ENCODE measurements around the gene DUSP22.

The DUSP22 gene

DNA sequence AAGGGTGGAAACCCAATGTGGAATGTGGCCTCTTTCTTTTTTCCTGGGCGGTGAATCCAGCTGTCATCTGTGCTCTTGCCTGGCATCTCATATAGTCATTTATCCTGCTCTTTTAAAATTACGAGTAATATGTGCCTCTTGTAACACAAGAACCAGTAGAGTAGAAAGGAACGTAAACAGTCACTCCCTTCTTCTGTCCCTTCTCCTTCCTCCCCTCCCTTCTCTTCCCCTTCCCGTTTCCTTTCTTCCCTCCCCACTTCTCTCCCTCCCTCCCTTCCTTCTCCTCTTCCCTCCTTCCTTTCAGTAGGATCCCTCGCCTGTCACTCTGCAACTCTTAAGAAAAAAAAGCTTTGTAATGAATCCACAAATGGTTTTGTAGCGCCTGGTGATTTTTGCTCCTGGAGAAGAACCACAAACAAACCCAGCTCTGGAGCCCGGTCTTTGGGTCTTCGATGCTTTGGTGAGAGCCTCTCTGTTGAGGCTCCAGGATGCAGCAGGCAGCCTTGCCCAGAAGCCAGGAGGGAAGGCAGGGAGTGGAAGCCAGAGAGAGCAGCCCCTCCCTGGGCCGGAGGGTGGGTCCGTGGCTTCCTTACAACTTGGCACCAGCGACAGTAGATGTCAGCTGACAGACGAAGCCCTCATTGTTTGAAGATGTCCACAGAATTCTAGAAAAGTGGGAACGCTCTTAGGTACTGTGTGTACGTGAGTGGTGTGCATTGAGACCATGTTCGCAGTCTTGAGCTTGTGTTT lies 15.0 kb downstream of the DUSP22 start:
- peak in 3 of 10 donors; percentile 27 to 91 (median 48) for DNase-seq
- intact Hi-C loops (cut with DNase I): no loop called here

GRCh38 chr6:307874-308273 lies 15.6 kb downstream of the DUSP22 start:
- peak in 1 of 10 donors; percentile 11 for DNase-seq
- intact Hi-C loops (cut with DNase I): no loop called here

DNA sequence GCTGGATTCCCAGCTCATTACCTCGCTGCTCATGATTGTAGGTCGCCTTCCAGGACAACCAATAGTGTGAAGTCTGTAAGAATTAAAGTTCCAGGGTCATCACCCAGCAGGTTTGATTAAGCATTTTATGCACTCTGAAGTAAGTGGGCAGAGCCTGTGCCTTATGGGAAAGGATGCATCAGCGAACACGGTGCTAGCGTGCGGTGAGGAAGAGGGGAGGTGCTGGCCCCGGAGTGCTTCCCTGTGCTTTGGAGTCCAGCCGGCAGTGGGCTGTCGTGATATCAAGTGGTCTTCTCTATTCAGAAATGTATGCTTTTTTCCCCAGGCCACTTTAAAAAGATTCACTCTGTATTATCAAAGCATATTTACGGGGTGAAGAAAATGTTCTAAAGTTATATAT lies 16.0 kb downstream of the DUSP22 start:
- intact Hi-C loops (cut with DNase I): no loop called here
- peak in 1 of 10 donors; percentile 14 for DNase-seq

DNA sequence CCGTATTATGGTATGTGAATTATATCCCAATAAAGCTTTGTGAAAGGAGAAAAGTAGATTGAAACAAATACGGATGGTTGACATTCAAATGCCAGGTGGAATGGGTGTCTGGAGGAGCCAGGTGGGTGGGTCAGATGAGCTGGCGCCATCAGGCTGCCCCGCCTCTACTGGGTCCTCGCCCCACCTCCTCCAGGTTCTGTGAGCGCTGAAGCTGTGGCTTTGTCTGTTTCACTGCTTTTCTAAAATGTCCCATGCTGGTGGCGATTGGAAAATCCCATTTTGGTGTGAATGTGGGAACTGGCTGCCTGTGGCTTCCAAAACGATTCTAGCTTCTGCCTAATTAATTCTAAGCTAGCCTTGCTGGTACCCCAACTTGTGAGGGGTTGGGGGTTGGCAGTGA lies 16.5 kb downstream of the DUSP22 start:
- DNase-seq: peak in 1 of 10 donors; percentile 14
- intact Hi-C loops (cut with DNase I): no loop called here

DNA sequence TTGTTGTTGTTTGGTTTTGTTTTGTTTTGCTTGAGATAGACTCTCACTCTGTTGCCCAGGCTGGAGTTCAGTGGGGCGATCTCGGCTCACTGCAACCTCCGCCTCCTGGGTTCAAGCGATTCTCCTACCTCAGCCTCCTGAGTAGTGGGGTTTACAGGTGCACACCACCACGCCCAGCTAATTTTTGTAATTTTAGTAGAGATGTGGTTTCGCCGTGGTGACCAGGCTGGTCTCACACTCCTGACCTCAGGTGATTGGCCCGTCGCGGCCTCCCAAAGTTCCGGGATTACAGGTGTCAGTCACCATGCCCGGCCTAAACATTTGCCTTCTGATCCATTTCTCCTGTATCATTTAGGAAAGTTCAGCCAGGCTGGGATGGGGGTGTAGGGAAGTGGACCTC lies 17.7 kb downstream of the DUSP22 start:
- intact Hi-C loops (cut with DNase I): no loop called here
- no peak for DNase-seq

DNA sequence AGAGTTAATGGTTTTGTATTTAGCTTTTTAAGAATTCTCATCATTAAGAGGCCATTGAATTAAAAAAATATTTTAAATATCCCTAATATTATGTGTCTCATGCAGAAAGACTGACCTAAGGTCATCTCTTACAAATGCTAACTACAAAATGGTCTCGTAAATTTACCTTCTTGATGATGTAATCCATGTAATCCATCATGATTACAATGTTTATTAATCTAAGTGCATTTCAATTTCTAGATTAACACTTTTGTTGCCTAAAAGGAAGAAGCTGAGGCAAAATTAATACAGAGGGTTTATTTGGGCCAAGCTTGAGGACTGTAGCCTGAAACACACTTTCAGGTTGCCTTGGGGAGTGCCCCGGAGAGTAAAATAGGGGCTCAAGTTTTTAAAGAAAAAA lies 18.4 kb downstream of the DUSP22 start:
- intact Hi-C loops (cut with DNase I): no loop called here
- no peak for DNase-seq

GRCh38 chr6:311679-312220 lies 19.5 kb downstream of the DUSP22 start:
- intact Hi-C loops (cut with DNase I): no loop called here
- peak in 2 of 10 donors; percentile 14 to 43 for DNase-seq

DNA sequence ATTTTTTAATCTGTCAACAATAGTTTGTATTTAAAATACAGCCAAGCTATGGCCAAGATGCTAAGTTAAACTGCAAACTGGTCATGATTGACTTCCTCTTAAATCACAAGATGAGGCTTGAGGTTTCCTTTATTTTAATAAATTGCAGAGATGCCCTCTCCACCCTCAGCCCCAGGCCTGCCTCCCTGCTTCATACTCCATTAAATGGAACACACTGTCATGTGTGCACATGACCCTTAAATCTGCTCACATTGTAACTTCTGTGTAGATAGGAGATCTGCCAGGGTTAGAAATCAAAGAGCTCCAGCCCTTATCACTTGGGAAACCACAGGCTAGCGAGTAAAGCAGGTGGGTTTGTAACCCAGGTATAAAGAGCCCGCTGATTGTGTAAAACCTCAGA lies 20.8 kb downstream of the DUSP22 start:
- intact Hi-C loops (cut with DNase I): no loop called here

GRCh38 chr6:313917-314316 lies 21.6 kb downstream of the DUSP22 start:
- DNase-seq: peak in 3 of 10 donors; percentile 12 to 79 (median 73)
- intact Hi-C loops (cut with DNase I): no loop called here

More for the DNA sequence above, 20.8 kb downstream of the DUSP22 start:
- DNase-seq: peak in 2 of 10 donors; percentile 9 to 18

DNA sequence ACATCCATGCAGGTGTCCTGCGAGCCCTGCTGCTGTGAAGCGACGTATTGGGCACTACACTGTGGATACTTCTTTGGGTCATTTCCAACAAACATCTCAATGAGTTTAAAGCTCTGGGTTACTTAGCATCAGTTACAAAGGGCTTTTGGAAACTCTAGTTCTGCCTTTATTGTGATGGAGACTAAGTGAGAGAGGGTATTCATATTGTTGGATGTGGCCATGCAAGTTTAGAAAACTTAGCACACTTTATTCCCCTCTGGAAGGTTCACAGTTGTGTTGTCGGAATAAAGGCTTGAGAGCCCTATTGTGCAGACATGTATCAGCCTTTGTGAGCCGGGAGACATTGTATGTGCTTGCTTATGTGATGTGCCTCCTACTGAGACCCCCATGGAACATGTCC lies 22.1 kb downstream of the DUSP22 start:
- DNase-seq: peak in 3 of 10 donors; percentile 6 to 29 (median 7)
- intact Hi-C loops (cut with DNase I): no loop called here

DNA sequence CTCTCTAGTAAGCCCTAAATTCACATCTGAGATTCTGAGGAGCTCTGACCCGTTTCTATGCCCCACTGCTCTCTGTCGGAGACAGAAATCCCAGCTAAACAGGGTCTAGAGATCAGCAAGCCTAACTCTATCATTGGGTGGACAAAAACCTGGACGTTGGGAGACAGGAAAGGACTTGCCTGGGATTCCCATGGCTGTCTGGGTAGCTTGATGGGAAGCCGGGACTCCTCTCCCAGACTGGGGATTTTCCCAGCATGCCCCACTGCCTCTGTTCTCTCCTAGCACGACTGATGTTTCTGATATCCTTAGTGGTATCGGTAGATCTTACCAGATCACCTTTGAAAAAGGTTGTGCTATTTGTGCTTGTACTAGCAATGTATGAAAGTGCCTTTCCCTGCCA lies 22.9 kb downstream of the DUSP22 start:
- no peak for DNase-seq
- intact Hi-C loops (cut with DNase I): no loop called here

DNA sequence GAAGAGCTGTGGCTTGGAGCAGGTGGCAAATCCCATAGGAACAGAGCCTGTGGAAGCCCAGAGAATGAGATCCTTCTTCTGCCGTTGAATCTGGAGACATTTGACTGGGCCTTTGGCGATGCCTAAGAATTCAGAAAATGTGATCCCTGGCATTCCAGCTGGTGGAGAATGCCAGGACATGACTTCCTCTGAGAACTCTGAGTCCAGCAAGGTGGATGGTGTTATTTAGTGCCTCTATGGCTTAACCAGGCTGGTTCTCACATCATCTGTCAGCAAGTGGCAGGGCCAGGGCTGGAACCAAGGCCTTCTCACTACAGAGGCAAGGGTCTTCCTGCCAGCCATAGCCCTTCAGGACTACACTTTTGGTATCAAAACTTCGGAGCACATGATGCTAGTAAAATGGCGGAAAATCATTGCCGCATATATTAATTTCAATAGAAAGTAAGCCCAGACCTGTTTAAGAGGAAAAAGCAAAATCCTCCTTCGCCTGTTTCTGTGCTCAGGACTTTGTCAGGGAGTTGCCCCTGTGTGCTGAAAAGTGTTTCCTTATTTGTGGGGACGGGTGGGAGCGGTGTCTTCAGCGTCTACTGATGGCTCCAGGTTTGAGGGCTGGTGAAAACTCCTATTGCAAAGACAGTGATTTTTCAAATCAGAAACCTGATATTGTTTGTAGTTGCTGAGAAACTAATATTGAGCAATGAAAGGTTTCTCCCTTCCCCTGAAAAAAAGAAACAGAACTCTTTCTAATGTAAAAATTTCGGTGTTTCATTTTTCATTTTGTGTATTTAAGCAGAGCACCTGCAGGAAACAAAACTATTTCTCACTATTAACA lies 23.9 kb downstream of the DUSP22 start:
- DNase-seq: no peak
- intact Hi-C loops (cut with DNase I): no loop called here

DNA sequence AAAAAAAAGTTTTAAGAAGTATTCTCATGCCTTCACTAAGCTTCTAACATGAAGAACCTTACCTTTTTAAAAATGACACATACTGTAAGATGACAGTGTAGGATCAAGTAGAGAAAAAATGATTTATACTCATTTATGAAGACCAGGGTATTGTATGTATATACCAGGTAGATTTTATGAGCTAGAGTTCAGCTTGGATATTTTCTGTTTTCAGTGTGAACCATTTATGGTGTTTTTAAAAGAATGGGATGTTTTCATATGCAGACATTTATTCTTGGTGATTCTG lies 24.4 kb downstream of the DUSP22 start:
- intact Hi-C loops (cut with DNase I): no loop called here

GRCh38 chr6:317060-317447 lies 24.8 kb downstream of the DUSP22 start:
- intact Hi-C loops (cut with DNase I): no loop called here
- DNase-seq: peak in 1 of 10 donors; percentile 6

More for the DNA sequence above, 24.4 kb downstream of the DUSP22 start:
- DNase-seq: no peak

DNA sequence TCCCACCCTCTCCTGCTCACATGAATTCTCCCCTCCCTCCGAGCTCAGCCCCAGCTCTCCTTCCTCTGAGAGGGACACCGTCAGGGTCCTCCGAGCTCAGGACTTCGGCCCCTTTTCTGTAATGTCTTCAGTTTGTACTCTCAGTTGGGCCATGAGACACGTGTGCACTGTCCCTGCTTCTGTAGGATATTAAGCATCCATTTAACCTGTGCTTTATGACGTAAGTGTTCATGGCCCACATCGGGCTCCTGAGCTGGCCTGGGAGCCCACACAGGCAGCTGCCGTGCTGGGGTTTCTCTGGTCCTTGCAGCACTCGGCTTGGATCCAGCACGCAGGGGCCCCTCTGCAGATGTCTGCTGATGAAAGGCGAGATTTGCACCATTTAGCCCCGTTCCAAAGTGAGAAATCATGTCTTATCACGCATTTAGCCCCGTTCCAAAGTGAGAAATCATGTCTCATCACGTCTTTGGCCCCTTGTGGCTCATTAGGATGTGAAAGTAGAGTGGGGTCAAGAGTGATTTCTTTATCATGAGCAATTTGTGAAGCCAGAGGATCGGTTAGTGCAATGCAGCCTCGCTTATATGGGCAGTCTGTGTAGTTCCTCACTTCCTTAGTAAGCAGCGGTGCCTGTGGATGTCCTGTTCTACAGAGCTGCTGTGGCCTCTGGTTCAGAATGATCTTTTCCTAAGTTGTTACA lies 25.3 kb downstream of the DUSP22 start:
- intact Hi-C loops (cut with DNase I): no loop called here
- peak in 1 of 10 donors; percentile 4 for DNase-seq

GRCh38 chr6:318243-318890 lies 26.1 kb downstream of the DUSP22 start:
- peak in 1 of 10 donors; percentile 1 for DNase-seq
- intact Hi-C loops (cut with DNase I): no loop called here

GRCh38 chr6:319177-320131 lies 27.2 kb downstream of the DUSP22 start:
- peak in 1 of 10 donors; percentile 3 for DNase-seq
- intact Hi-C loops (cut with DNase I): no loop called here

DNA sequence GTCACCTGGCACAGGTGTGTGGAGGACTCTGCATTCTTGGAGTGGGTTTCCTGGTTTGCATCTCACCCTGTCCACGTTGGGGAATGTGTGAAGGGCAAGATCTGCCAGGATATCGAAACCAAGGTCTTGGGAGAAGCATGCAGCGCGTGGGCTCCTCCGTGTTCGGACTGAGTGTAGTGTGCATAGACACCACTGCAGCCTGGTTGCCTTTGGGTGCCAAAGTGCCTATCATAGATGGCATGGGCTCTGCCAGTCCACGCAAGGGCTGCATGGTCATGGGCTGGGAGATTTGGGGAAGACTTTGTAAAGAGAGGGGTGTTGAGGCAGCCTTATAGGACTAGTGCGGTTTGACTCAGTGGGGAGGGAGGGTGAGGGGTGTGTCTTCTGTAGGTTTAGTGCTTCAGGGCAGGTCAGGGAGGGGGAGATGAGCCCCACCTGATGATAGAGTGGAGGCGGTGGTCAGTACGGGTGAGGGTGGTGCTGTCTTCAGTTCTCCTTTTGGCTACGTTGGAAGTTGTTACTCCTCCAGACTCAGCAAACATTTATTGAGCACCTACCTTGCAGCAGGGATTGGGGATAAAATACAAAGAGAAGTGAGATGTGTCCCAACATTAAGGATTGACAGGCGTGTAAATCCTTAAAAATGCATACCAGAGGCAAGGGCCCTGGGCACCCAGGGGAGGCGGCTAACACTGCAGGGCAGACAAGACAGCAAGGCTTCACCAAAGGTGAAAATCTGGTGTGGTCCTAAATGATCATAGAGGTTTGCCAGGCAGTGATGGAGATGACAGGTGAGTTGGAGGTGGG lies 28.3 kb downstream of the DUSP22 start:
- intact Hi-C loops (cut with DNase I): no loop called here
- no peak for DNase-seq

DNA sequence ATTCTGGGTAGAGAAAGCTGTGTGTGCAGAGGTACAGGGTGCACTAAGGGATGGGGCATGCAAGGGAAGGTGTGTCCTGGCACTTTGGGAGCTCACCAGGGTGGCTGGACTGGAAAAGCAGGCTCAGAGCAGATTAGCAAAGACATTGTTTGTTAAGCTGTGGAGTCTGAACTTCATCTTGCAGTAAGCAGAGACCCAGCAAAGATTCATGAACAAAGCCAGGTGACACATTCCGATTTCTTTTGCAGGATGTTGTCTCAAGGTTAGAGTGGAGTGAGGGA lies 28.8 kb downstream of the DUSP22 start:
- DNase-seq: no peak
- intact Hi-C loops (cut with DNase I): no loop called here

All from posterior cingulate gyrus (tissue), 11 donors.